Nephron progenitor cell (in vitro differentiated cells): Measurements from ENCODE around the gene GTSE1.
"Not testable (repeated sequence)": the region's sequence is repeated elsewhere in the genome, so short reads cannot be mapped to it uniquely, and the experiment has no call there.

Experiments used
- DNase-seq: peaks from one replicate; pipeline ENCODE4 v3.0.0; 2021
- H3K27ac Mint-ChIP-seq: 2 replicates; pipeline ENCODE4 v1.8.0; 2021; ENCODE audit warnings: mild to moderate bottlenecking, moderate library complexity, mixed read lengths
- H3K27me3 Mint-ChIP-seq: 2 replicates; pipeline ENCODE4 v1.8.0; 2021; ENCODE audit warnings: mild to moderate bottlenecking, low read depth, mixed read lengths; ENCODE audit not compliant: poor library complexity
- H3K36me3 Mint-ChIP-seq: 2 replicates; pipeline ENCODE4 v1.8.0; 2021; ENCODE audit warnings: low read depth, mixed read lengths
- H3K4me1 Mint-ChIP-seq: 2 replicates; pipeline ENCODE4 v1.8.0; 2021; ENCODE audit warnings: mixed read lengths
- H3K4me3 Mint-ChIP-seq: 2 replicates; pipeline ENCODE4 v1.8.0; 2021; ENCODE audit warnings: mild to moderate bottlenecking, moderate library complexity, mixed read lengths
- H3K9me3 Mint-ChIP-seq: 2 replicates; pipeline ENCODE4 v1.8.0; 2021; ENCODE audit warnings: mild to moderate bottlenecking, moderate library complexity, mixed read lengths
- TF ChIP-seq, protein P1 (sequence below): fragments of 200-600 bp; sonication (generic); IDR thresholded peaks from 2 replicates; pipeline ENCODE4 v1.5.0; 2021; ENCODE audit warnings: antibody characterized with exemption

GTSE1 gene

DNA sequence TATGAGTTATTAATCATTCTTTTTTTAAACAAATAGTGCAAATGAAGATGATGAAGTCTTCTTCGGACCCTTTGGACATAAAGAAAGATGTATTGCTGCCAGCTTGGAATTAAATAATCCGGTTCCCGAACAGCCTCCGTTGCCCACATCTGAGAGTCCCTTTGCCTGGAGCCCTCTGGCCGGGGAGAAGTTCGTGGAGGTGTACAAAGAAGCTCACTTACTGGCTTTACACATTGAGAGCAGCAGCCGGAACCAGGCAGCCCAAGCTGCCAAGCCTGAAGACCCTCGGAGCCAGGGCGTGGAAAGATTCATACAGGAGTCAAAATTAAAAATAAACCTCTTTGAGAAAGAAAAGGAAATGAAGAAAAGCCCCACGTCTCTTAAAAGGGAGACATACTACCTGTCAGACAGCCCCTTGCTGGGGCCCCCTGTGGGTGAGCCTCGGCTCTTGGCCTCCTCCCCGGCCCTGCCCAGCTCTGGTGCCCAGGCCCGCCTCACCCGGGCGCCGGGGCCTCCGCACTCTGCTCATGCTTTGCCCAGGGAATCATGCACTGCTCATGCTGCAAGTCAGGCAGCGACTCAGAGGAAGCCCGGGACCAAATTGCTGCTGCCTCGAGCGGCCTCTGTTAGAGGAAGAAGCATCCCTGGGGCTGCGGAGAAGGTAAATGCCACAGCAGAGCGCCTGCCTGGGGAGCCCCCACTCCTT, 11.8 kb downstream of the GTSE1 start:
- H3K27ac Mint-ChIP-seq, result no peak overlapping the region
- TF ChIP-seq, protein P1, sequence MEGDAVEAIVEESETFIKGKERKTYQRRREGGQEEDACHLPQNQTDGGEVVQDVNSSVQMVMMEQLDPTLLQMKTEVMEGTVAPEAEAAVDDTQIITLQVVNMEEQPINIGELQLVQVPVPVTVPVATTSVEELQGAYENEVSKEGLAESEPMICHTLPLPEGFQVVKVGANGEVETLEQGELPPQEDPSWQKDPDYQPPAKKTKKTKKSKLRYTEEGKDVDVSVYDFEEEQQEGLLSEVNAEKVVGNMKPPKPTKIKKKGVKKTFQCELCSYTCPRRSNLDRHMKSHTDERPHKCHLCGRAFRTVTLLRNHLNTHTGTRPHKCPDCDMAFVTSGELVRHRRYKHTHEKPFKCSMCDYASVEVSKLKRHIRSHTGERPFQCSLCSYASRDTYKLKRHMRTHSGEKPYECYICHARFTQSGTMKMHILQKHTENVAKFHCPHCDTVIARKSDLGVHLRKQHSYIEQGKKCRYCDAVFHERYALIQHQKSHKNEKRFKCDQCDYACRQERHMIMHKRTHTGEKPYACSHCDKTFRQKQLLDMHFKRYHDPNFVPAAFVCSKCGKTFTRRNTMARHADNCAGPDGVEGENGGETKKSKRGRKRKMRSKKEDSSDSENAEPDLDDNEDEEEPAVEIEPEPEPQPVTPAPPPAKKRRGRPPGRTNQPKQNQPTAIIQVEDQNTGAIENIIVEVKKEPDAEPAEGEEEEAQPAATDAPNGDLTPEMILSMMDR, result no peak

DNA sequence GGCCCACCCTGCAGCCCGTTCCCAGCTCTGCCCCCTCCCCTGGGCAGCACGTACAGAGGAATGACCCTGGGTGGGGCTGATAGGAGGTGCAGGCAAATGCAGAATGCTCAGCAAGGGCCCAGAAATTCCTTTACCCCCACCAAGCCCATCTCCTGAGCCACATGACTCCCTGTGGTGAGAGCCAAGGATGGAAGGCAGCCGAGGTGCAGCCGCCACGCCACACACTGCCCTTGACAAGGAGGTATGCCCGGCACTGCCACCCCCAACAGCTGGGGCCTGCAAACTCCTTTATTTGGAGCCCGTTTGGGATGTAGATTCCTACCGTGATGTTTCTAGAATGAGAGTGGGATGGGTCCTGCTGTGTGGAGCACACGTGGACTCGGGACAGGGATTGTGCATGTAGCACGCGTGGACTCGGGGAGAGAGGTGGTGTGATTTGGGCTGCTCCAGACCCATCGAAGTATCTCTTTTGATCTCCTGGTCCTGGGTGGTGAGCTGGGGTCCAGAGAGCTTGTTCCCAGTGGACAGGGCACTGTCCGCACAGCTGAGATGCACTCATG, 12.9 kb downstream of the GTSE1 start:
- TF ChIP-seq, protein P1, result no peak
- no peaks in the 10 kb centered on the region for H3K4me1 Mint-ChIP-seq
- peaks cover 50% of the 10 kb centered on the region for H3K36me3 Mint-ChIP-seq
- DNase-seq, result no peak
- peaks cover 6% of the 10 kb centered on the region for H3K27me3 Mint-ChIP-seq
- no peak overlapping the region for H3K4me3 Mint-ChIP-seq
- no peak overlapping the region for H3K27ac Mint-ChIP-seq
- no peaks in the 10 kb centered on the region for H3K9me3 Mint-ChIP-seq

More for the DNA sequence above, 11.8 kb downstream of the GTSE1 start:
- Mint-ChIP-seq H3K9me3 (no peaks in the 10 kb centered on the region), H3K27me3 (peaks cover 6% of the 10 kb centered on the region), H3K36me3 (peaks cover 60% of the 10 kb centered on the region), H3K4me1 (peaks cover 3% of the 10 kb centered on the region), H3K4me3 (no peak overlapping the region)
- DNase-seq, result no peak

DNA sequence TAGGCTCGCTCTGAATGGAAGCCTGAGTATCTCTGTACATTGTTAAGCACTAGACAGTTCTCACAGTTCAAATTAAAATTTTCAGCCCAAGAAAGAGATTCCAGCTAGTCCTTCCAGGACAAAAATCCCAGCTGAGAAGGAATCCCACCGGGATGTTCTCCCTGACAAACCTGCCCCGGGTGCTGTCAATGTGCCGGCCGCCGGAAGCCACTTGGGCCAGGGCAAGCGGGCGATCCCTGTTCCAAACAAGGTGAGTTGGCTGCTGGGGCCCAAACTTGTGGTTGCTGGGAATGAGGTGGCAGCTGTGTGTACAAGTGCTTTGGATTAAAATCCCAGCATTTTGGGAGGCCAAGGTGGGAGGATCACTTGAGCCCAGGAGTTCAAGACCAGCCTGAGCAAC, 15.4 kb downstream of the GTSE1 start:
- Mint-ChIP-seq H3K9me3 (no peaks in the 10 kb centered on the region), H3K4me3 (no peak overlapping the region), H3K36me3 (peaks cover 47% of the 10 kb centered on the region), H3K4me1 (no peaks in the 10 kb centered on the region), H3K27ac (no peak overlapping the region), H3K27me3 (peaks cover 3% of the 10 kb centered on the region)
- DNase-seq, result no peak
- TF ChIP-seq, protein P1, result no peak

DNA sequence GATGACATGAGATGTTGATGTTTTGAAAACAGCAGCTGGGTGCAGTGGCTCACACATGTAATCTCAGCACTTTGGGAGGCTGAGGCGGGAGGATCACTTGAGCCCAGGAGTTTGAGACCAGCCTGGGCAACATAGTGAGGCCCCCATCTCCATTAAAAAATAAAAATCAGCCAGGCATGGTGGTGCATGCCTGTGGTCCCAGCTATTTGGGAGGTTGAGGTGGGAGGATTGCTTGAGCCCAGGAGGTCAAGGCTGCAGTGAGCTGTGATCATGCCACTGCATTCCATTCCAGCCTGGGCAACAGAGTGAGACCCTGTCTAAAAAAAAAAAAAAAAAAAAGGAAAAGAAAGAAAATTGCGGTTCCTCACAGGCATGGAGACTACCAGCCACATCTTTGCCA, 16.2 kb downstream of the GTSE1 start:
- not testable (repeated sequence) for H3K9me3 Mint-ChIP-seq, H3K4me1 Mint-ChIP-seq, DNase-seq, H3K27me3 Mint-ChIP-seq, H3K4me3 Mint-ChIP-seq, H3K27ac Mint-ChIP-seq
- peaks cover 51% of the 10 kb centered on the region for H3K36me3 Mint-ChIP-seq

DNA sequence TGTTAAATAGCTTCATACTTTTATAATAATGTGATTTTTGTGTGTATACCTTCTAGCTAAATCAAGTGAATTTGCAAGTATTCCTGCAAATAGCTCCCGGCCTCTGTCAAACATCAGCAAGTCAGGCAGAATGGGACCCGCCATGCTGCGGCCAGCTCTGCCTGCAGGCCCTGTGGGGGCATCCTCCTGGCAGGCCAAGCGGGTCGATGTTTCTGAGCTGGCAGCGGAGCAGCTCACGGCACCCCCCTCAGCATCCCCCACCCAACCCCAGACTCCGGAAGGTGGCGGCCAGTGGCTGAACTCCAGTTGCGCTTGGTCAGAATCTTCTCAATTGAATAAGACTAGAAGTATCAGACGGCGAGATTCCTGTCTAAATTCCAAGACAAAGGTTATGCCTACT, 19.3 kb downstream of the GTSE1 start:
- TF ChIP-seq, protein P1, result no peak
- Mint-ChIP-seq H3K36me3 (peaks cover 47% of the 10 kb centered on the region), H3K27ac (no peak overlapping the region), H3K4me3 (no peak overlapping the region), H3K27me3 (peaks cover 3% of the 10 kb centered on the region), H3K9me3 (no peaks in the 10 kb centered on the region), H3K4me1 (no peaks in the 10 kb centered on the region)
- no peak for DNase-seq

DNA sequence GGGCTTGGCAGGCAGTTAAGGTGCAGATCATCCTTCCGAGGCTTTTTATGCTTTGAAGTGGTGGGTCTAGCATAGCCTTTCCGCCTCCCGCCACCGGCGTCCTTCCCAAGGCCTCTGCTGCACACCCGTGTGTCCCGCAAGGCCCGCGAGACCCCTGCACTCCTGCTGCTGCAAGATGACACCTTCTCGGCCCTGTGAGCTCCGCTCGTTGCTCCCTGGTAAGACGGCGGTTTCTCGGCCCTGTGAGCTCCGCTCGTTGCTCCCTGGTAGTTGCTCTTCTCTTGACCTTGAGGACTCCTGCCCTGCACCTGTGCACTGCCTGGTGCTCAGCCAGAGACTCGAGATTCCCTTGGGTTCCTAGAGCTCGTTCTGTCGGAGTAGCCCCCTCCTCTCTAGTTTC, 21.0 kb downstream of the GTSE1 start:
- no peak for DNase-seq
- H3K4me1 Mint-ChIP-seq, result no peaks in the 10 kb centered on the region
- H3K4me3 Mint-ChIP-seq, result no peak overlapping the region
- peak overlapping the region; percentile 34 for H3K27ac Mint-ChIP-seq
- H3K27me3 Mint-ChIP-seq, result no peaks in the 10 kb centered on the region
- peaks cover 55% of the 10 kb centered on the region for H3K36me3 Mint-ChIP-seq
- H3K9me3 Mint-ChIP-seq, result no peaks in the 10 kb centered on the region
- TF ChIP-seq, protein P1, result no peak
